Skin epidermis (tissue), 12 donors: ENCODE results near the gene ACLY.
"Not testable (repeated sequence)": the region's sequence is repeated elsewhere in the genome, so short reads cannot be mapped to it uniquely, and the experiment has no call there.

Source experiments
- H3K27ac ChIP-seq, 21 experiments: fragments of 200-600 bp; sonication (generic) in 11 of 21; one replicate each; pipeline ENCODE4 v1.5.0; 2020; ENCODE audit warnings: mild to moderate bottlenecking in 3 of 21, inconsistent platforms in 2 of 21, moderate library complexity in 2 of 21
- H3K4me3 ChIP-seq, 7 experiments: fragments of 200-600 bp; sonication (generic) in 2 of 7; one replicate each; pipeline ENCODE4 v1.5.0; 2020; ENCODE audit warnings: inconsistent platforms in 2 of 7, mild to moderate bottlenecking in 2 of 7, moderate library complexity in 1 of 7

Gene ACLY

GRCh38 chr17:41942626-41943373, 24.0 kb upstream of the ACLY start:
- no peak overlapping the region for H3K4me3 ChIP-seq
- no peak overlapping the region for H3K27ac ChIP-seq

GRCh38 chr17:41941168-41941567, 22.4 kb upstream of the ACLY start:
- no peak overlapping the region for H3K4me3 ChIP-seq
- no peak overlapping the region for H3K27ac ChIP-seq

- Histone ChIP-seq H3K27ac (no peak overlapping the region), H3K4me3 (no peak overlapping the region)
Measured at GRCh38 chr17:41939693-41940090, 20.9 kb upstream of the ACLY start.

- no peak overlapping the region for H3K27ac ChIP-seq
- H3K4me3 ChIP-seq = no peak overlapping the region
Measured at GRCh38 chr17:41939044-41939692, 20.4 kb upstream of the ACLY start.

GRCh38 chr17:41937970-41938954, 19.5 kb upstream of the ACLY start:
- no peak overlapping the region for H3K27ac ChIP-seq

GRCh38 chr17:41935641-41936040, 16.9 kb upstream of the ACLY start:
- Histone ChIP-seq H3K27ac (peak overlapping the region in 6 of 21 experiments; percentile 16 to 50 (median 25)), H3K4me3 (no peak overlapping the region)

More at GRCh38 chr17:41937970-41938954, 19.5 kb upstream of the ACLY start:
- no peak overlapping the region for H3K4me3 ChIP-seq

GRCh38 chr17:41932816-41933389, 14.2 kb upstream of the ACLY start:
- H3K4me3 ChIP-seq = no peak overlapping the region
- peak overlapping the region in 4 of 21 experiments; percentile 14 to 60 (median 34) for H3K27ac ChIP-seq

- not testable (repeated sequence) for H3K4me3 ChIP-seq
- peak overlapping the region in 1 of 21 experiments; percentile 39 for H3K27ac ChIP-seq
Measured at GRCh38 chr17:41931715-41932114, 13.0 kb upstream of the ACLY start.

GRCh38 chr17:41930833-41931156, 12.0 kb upstream of the ACLY start:
- H3K27ac ChIP-seq = peak overlapping the region in 13 of 21 experiments; percentile 63 to 94 (median 83)
- H3K4me3 ChIP-seq = peak overlapping the region; percentile 32 to 51 (median 36)

GRCh38 chr17:41930009-41930832, 11.5 kb upstream of the ACLY start, which contains the start of gene ODAD4:
TSS of gene ODAD4 (plus strand) at chr17:41930617. CDS start at chr17:41930724, 107 bp downstream.
- peak within 1 kb of the TSS; percentile 32 to 51 (median 36) for H3K4me3 ChIP-seq
- peak within 1 kb of the TSS in 20 of 21 experiments; percentile 36 to 94 (median 82) for H3K27ac ChIP-seq

GRCh38 chr17:41928693-41929251, 10.0 kb upstream of the ACLY start:
- Histone ChIP-seq H3K27ac (no peak overlapping the region), H3K4me3 (no peak overlapping the region)

- Histone ChIP-seq H3K27ac (no peak overlapping the region), H3K4me3 (no peak overlapping the region)
Measured at GRCh38 chr17:41925991-41926590, 7.3 kb upstream of the ACLY start.

- H3K27ac ChIP-seq = no peak overlapping the region
- H3K4me3 ChIP-seq = no peak overlapping the region
Measured at GRCh38 chr17:41920580-41920955, 1.8 kb upstream of the ACLY start.

- H3K27ac ChIP-seq = peak overlapping the region in 9 of 21 experiments; percentile 9 to 94 (median 88)
- no peak overlapping the region for H3K4me3 ChIP-seq
Measured at GRCh38 chr17:41919840-41920579, 1.3 kb upstream of the ACLY start.

GRCh38 chr17:41919165-41919817, 540 bp upstream of the ACLY start:
- Histone ChIP-seq H3K4me3 (peak overlapping the region; percentile 81 to 100 (median 97)), H3K27ac (peak overlapping the region in 18 of 21 experiments; percentile 74 to 95 (median 89))

- Histone ChIP-seq H3K27ac (peak overlapping the region in 20 of 21 experiments; percentile 80 to 95 (median 92)), H3K4me3 (peak overlapping the region; percentile 81 to 100 (median 97))
Measured at GRCh38 chr17:41917679-41918313, 955 bp downstream of the ACLY start.
